Loucy (cell line): ENCODE results near the gene PNMA6A.

Source experiments
- CTCF ChIP-seq: fragments of 200-600 bp; sonication (generic); conservative IDR thresholded peaks from 2 replicates; pipeline ENCODE4 v1.5.1; 2014; ENCODE audit warnings: mild to moderate bottlenecking, antibody characterized with exemption, low read length
- EZH2phosphoT487 ChIP-seq: fragments of 200-600 bp; IDR thresholded peaks from 2 replicates; pipeline ENCODE4 v1.6.1; 2018; ENCODE audit warnings: antibody characterized with exemption, mild to moderate bottlenecking, moderate library complexity, borderline replicate concordance

- TF ChIP-seq CTCF (no peak), EZH2phosphoT487 (no peak)
These were observed 42.4 kb upstream of the PNMA6A start for GRCh38 chrX:153029875-153030274.
